H1 (cell line): Measurements from ENCODE around the gene ZC3H12C. TPM values are rescaled to one million over a fixed set of nuclear protein-coding genes. Genes with fewer than 3 reads are reported as not detected.

Experiments
- CTCF ChIA-PET: fragments of 300-600 bp; sonication (Branson Sonifier 250); formaldehyde crosslinking; loops from one replicate; lab custom pipeline; 2021; ENCODE audit not compliant: partially characterized antibody; lab: Charles Lee
- POLR2A ChIA-PET: fragments of 300-600 bp; sonication (Branson Sonifier 250); formaldehyde crosslinking; loops from one replicate; lab custom pipeline; 2021; ENCODE audit warnings: inconsistent platforms; ENCODE audit not compliant: partially characterized antibody; lab: Charles Lee
- DNase-seq, 2 experiments: peaks; one replicate each; pipeline versions ENCODE4 v3.0.0 to v3.0.0-alpha.2; 2010 to 2022; ENCODE audit warnings: low spot score in 2 of 2, low read depth in 1 of 2, mixed read lengths in 1 of 2
- FAIRE-seq: peaks from 2 replicates; lab custom pipeline; 2011; peaks lifted over from hg19 to GRCh38; lab: Jason Lieb, UNC
- H2AFZ ChIP-seq: 2 replicates; pipeline ENCODE4 v1.8.1; 2012; ENCODE audit warnings: low read length, inconsistent platforms
- H2AK5ac ChIP-seq: 2 replicates; pipeline ENCODE4 v1.6.1; 2013; ENCODE audit warnings: low read depth, low read length
- H2BK120ac ChIP-seq: replicated peaks from 2 replicates; pipeline ENCODE3; 2013; ENCODE audit warnings: low read depth, low read length, inconsistent platforms
- H2BK12ac ChIP-seq: 2 replicates; pipeline ENCODE4 v1.6.1; 2013; ENCODE audit warnings: low read depth, low read length
- H2BK15ac ChIP-seq: 2 replicates; pipeline ENCODE4 v1.6.1; 2013; ENCODE audit warnings: low read length
- H2BK20ac ChIP-seq: 2 replicates; pipeline ENCODE4 v1.6.1; 2013; ENCODE audit warnings: low read length
- H2BK5ac ChIP-seq: 2 replicates; pipeline ENCODE4 v1.6.1; 2013; ENCODE audit warnings: low read depth, low read length
- H3K14ac ChIP-seq: 2 replicates; pipeline ENCODE4 v1.6.1; 2013; ENCODE audit warnings: inconsistent platforms; ENCODE audit not compliant: insufficient read length
- H3K18ac ChIP-seq: 2 replicates; pipeline ENCODE4 v1.6.1; 2013; ENCODE audit warnings: low read length; ENCODE audit errors: extremely low read depth
- H3K23ac ChIP-seq: 2 replicates; pipeline ENCODE4 v1.6.1; 2013; ENCODE audit warnings: inconsistent platforms; ENCODE audit not compliant: insufficient read length
- H3K23me2 ChIP-seq: 2 replicates; pipeline ENCODE4 v1.6.1; 2013; ENCODE audit warnings: low read depth, low read length
- H3K27ac ChIP-seq: 2 replicates; pipeline ENCODE4 v1.6.1; 2011; ENCODE audit warnings: low read depth, low read length, inconsistent platforms
- H3K27me3 ChIP-seq, 4 experiments: replicated peaks in 1 of 4; 1 replicate in 1 of 4; 2 replicates in 3 of 4; pipeline versions ENCODE4 v1.6.1 to v1.8.1; 2011 to 2013; ENCODE audit warnings: low read length in 3 of 4, mild to moderate bottlenecking in 3 of 4, inconsistent platforms in 2 of 4, mixed read lengths in 2 of 4, moderate library complexity in 1 of 4; ENCODE audit not compliant: control insufficient read depth in 3 of 4, insufficient read depth in 3 of 4; ENCODE audit errors: extremely low read depth in 1 of 4
- H3K36me3 ChIP-seq, 4 experiments: 2 replicates each; pipeline versions ENCODE4 v1.6.1 to v1.8.1; 2011 to 2013; ENCODE audit warnings: mild to moderate bottlenecking in 4 of 4, low read length in 3 of 4, moderate library complexity in 2 of 4, control low read depth in 1 of 4, inconsistent platforms in 1 of 4; ENCODE audit not compliant: insufficient read depth in 4 of 4, control insufficient read depth in 2 of 4
- H3K4ac ChIP-seq: replicated peaks from 2 replicates; pipeline ENCODE3; 2013; ENCODE audit warnings: low read length, low read depth, mixed read lengths, inconsistent platforms; ENCODE audit not compliant: insufficient read length
- H3K4me1 ChIP-seq, 4 experiments: replicated peaks in 1 of 4; 1 replicate in 1 of 4; 2 replicates in 3 of 4; pipeline versions ENCODE4 v1.6.1 to v1.8.1; 2011 to 2013; ENCODE audit warnings: low read length in 3 of 4, inconsistent platforms in 2 of 4, mixed read lengths in 1 of 4; ENCODE audit not compliant: insufficient read depth in 4 of 4, control insufficient read depth in 3 of 4
- H3K4me2 ChIP-seq, 2 experiments: 2 replicates each; pipeline versions ENCODE4 v1.6.1 to v1.8.1; 2011 to 2013; ENCODE audit warnings: low read depth in 2 of 2, low read length in 2 of 2, control low read depth in 1 of 2, inconsistent platforms in 1 of 2, mild to moderate bottlenecking in 1 of 2; ENCODE audit not compliant: insufficient read depth in 1 of 2
- H3K4me3 ChIP-seq, 4 experiments: fragments of 200-600, 300-600 bp in 1 of 4; sonication (generic), shearing (Covaris generic), sonication (Bioruptor Twin) in 1 of 4; 2 replicates each; pipeline versions ENCODE4 v1.5.1 to v1.8.1; 2011 to 2016; ENCODE audit warnings: low read length in 4 of 4, low read depth in 3 of 4, control low read depth in 2 of 4, inconsistent platforms in 2 of 4, mild to moderate bottlenecking in 2 of 4, mixed read lengths in 1 of 4, moderate library complexity in 1 of 4; ENCODE audit not compliant: insufficient read depth in 2 of 4; ENCODE audit errors: extremely low read depth in 1 of 4
- H3K56ac ChIP-seq: replicated peaks from 2 replicates; pipeline ENCODE3; 2013; ENCODE audit warnings: low read depth, mild to moderate bottlenecking, mixed read lengths, low read length, inconsistent platforms; ENCODE audit not compliant: insufficient read length
- H3K79me1 ChIP-seq: 2 replicates; pipeline ENCODE4 v1.6.1; 2013; ENCODE audit warnings: low read depth, low read length, control low read depth
- H3K79me2 ChIP-seq, 2 experiments: 2 replicates each; pipeline versions ENCODE4 v1.6.1 to v1.8.1; 2012 to 2013; ENCODE audit warnings: low read length in 2 of 2, mild to moderate bottlenecking in 2 of 2, inconsistent platforms in 1 of 2; ENCODE audit not compliant: insufficient read depth in 2 of 2, control insufficient read depth in 1 of 2
- H3K9ac ChIP-seq, 4 experiments: replicated peaks in 1 of 4; 1 replicate in 1 of 4; 2 replicates in 3 of 4; pipeline versions ENCODE4 v1.6.1 to v1.8.1; 2011 to 2013; ENCODE audit warnings: low read depth in 3 of 4, low read length in 3 of 4, control low read depth in 2 of 4, mild to moderate bottlenecking in 2 of 4, moderate library complexity in 2 of 4, inconsistent platforms in 1 of 4; ENCODE audit errors: extremely low read depth in 1 of 4
- H3K9me3 ChIP-seq, 2 experiments: 2 replicates each; pipeline versions ENCODE4 v1.6.1 to v1.8.1; 2012 to 2013; ENCODE audit warnings: mild to moderate bottlenecking in 2 of 2, moderate library complexity in 2 of 2, control low read depth in 1 of 2, inconsistent platforms in 1 of 2, low read depth in 1 of 2, low read length in 1 of 2, mixed read lengths in 1 of 2; ENCODE audit not compliant: insufficient read depth in 2 of 2
- H4K20me1 ChIP-seq, 2 experiments: replicated peaks in 1 of 2; 2 replicates each; pipeline versions ENCODE3 to v1.8.1; 2011 to 2013; ENCODE audit warnings: inconsistent platforms in 2 of 2, low read length in 2 of 2, mild to moderate bottlenecking in 1 of 2; ENCODE audit not compliant: insufficient read depth in 2 of 2, control insufficient read depth in 1 of 2
- H4K5ac ChIP-seq: 2 replicates; pipeline ENCODE4 v1.6.1; 2013; ENCODE audit warnings: low read length, low read depth, mixed read lengths, inconsistent platforms; ENCODE audit not compliant: insufficient read length
- H4K8ac ChIP-seq: 2 replicates; pipeline ENCODE4 v1.8.0; 2013; ENCODE audit warnings: mild to moderate bottlenecking, moderate library complexity, low read length, inconsistent platforms; ENCODE audit not compliant: insufficient read depth; ENCODE audit errors: extremely low read depth
- H4K91ac ChIP-seq: replicated peaks from 2 replicates; pipeline ENCODE3; 2013; ENCODE audit warnings: low read length, mixed read lengths, inconsistent platforms; ENCODE audit not compliant: insufficient read length
- FOSL1 ChIP-seq: IDR thresholded peaks from 2 replicates; pipeline ENCODE4 v1.6.1; 2011; ENCODE audit warnings: mild to moderate bottlenecking, low read depth, low read length, moderate library complexity; ENCODE audit not compliant: insufficient read depth
- NRF1 ChIP-seq: IDR thresholded peaks from 2 replicates; pipeline ENCODE4 v1.6.1; 2011; ENCODE audit warnings: mild to moderate bottlenecking, low read depth, low read length, improper control_type of control experiment
- POU5F1 ChIP-seq: IDR thresholded peaks from 2 replicates; pipeline ENCODE4 v1.6.1; 2011; ENCODE audit warnings: low read depth, mild to moderate bottlenecking, low read length, moderate library complexity
- SRF ChIP-seq: IDR thresholded peaks from 2 replicates; pipeline ENCODE4 v1.6.1; 2011; ENCODE audit warnings: mild to moderate bottlenecking, low read depth, low read length, moderate library complexity
- TBP ChIP-seq: IDR thresholded peaks from 2 replicates; pipeline ENCODE4 v1.6.1; 2011; ENCODE audit warnings: low read depth, low read length, improper control_type of control experiment
- WGBS, 2 experiments: shearing (Covaris generic) in 1 of 2; methylation state at CpG; one replicate each; pipeline versions ENCODE4 v1.1.6 to v1.1.7; 2013 to 2015; ENCODE audit warnings: low lambda C conversion rate in 2 of 2, mixed read lengths in 2 of 2, inconsistent platforms in 1 of 2, low coverage in 1 of 2, missing lambda C conversion rate in 1 of 2; ENCODE audit not compliant: insufficient replicate concordance in 2 of 2, insufficient coverage in 1 of 2, insufficient read length in 1 of 2; ENCODE audit errors: extremely low coverage in 1 of 2, missing lambda C conversion rate in 1 of 2; 5-methylcytosine and 5-hydroxymethylcytosine counted together
- polyA plus RNA-seq, 7 experiments: library from polyadenylated mRNA; depleted of rRNA in 3 of 7; stranded (reverse) in 5 of 7; unstranded in 2 of 7; fragments of >200 nt in 5 of 7; fragments of 200-250 nt in 2 of 7; gene quantifications; 1 replicate in 5 of 7; 2 replicates in 1 of 7; 4 replicates in 1 of 7; pipeline versions ENCODE4 v1.2.1 to v1.2.3, GENCODE V29; 2011 to 2013; ENCODE audit warnings: missing spikeins in 2 of 7, mixed read lengths in 2 of 7
- total RNA-seq: library from RNA; stranded (reverse); fragmentation: NEBNext Ultra II Directional; extraction: Animal tissue kit (Norgen Biotek cat#: 25700); gene quantifications from 2 replicates; pipeline ENCODE4 v1.2.1, GENCODE V29; 2021

The ZC3H12C gene
- total and polyA plus RNA-seq, 2 of the 8 experiments (the other 6 are each of a cell fraction or from before 2014, with no cell fraction given), result 2.0 to 2.7 TPM

DNA sequence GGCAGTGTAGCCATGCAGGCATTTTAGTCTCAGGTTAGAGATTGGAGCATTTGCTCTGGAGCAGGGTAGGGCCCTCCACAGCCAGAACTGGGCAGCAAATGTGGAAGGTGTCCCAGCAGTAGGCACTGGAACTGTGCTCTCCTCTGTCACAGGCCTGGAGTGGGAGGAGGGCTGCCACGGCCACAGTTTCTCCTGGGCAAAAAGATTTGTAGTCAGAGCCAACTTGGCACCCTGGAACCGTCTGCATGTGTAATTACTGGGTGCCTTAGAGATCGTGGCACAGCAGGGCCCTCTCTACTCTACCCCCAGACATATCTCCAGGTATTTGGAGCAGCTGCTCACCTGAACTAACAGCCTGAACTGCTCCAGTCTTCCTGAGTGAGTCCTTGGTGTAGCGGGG, 93.7 kb downstream of the ZC3H12C start:
- Histone ChIP-seq H3K79me1 (no peaks in the 10 kb centered on the region), H2BK120ac (no peak overlapping the region), H3K4me1 (peaks cover 0 to 10% (median 9%) of the 10 kb centered on the region in 4 experiments), H2BK5ac (no peak overlapping the region), H4K20me1 (no peaks in the 10 kb centered on the region), H2AFZ (no peak overlapping the region), H3K4me2 (no peak overlapping the region), H3K27me3 (no peaks in the 10 kb centered on the region), H3K4me3 (no peak overlapping the region), H4K91ac (no peak overlapping the region), H3K27ac (no peak overlapping the region), H3K18ac (no peak overlapping the region), H3K23ac (no peak overlapping the region), H4K5ac (no peak overlapping the region), H3K14ac (no peak overlapping the region), H3K9me3 (no peaks in the 10 kb centered on the region), H3K79me2 (no peaks in the 10 kb centered on the region), H3K23me2 (no peaks in the 10 kb centered on the region), H2AK5ac (no peak overlapping the region), H2BK20ac (no peak overlapping the region), H3K36me3 (no peaks in the 10 kb centered on the region), H2BK12ac (no peak overlapping the region)
- no peak for FAIRE-seq
- CTCF ChIA-PET, result interaction anchor here (7.1 kb wide), 1 partner anchor 11 kb away, joined by 46 read pairs; no protein-coding TSS in a partner anchor
- 81% methylated on average over 4 of the region's 4 CpGs; no CpG with 5 or more reads in 1 of the 2 experiments for WGBS, 2 experiments
- no peak for TF ChIP-seq NRF1
- TF ChIP-seq FOSL1, result no peak
- no peak for TF ChIP-seq SRF
- no peak for TF ChIP-seq TBP
- no peak for TF ChIP-seq POU5F1
- TF ChIP-seq, all 59 proteins: peak for 0
- Histone ChIP-seq H3K4ac (no peak overlapping the region), H3K9ac (no peak overlapping the region), H2BK15ac (no peak overlapping the region), H3K56ac (no peak overlapping the region), H4K8ac (no peak overlapping the region)
- POLR2A ChIA-PET, result interaction anchor here (1.0 kb wide), 1 partner anchor 9 kb away, joined by 3 read pairs; no protein-coding TSS in a partner anchor
- DNase-seq, result no peak
